Activated CD8-positive, alpha-beta memory T cell treated with anti-CD3 and anti-CD28 coated beads for 36 hours (primary cell): ENCODE data around the gene PPTC7. TPM values are rescaled to one million over a fixed set of nuclear protein-coding genes. Genes with fewer than 3 reads are reported as not detected.
"Not testable (repeated sequence)": the region's sequence is repeated elsewhere in the genome, so short reads cannot be mapped to it uniquely, and the experiment has no call there.

Experiments used
- CTCF ChIA-PET: fragments of 350-600 bp; sonication (Branson Sonifier 250); formaldehyde crosslinking; loops from one replicate; lab custom pipeline; 2021; ENCODE audit warnings: antibody characterized with exemption; lab: Charles Lee
- POLR2A ChIA-PET: fragments of 350-600 bp; sonication (Branson Sonifier 250); formaldehyde crosslinking; loops from one replicate; lab custom pipeline; 2021; ENCODE audit warnings: antibody characterized with exemption; lab: Charles Lee
- total RNA-seq, 2 experiments: library from RNA; stranded (reverse); gene quantifications; one replicate each; pipeline ENCODE4 v1.2.3, GENCODE V29; 2021

The PPTC7 gene
- 10 to 100 TPM; 49.8 to 49.9 TPM for total RNA-seq

DNA sequence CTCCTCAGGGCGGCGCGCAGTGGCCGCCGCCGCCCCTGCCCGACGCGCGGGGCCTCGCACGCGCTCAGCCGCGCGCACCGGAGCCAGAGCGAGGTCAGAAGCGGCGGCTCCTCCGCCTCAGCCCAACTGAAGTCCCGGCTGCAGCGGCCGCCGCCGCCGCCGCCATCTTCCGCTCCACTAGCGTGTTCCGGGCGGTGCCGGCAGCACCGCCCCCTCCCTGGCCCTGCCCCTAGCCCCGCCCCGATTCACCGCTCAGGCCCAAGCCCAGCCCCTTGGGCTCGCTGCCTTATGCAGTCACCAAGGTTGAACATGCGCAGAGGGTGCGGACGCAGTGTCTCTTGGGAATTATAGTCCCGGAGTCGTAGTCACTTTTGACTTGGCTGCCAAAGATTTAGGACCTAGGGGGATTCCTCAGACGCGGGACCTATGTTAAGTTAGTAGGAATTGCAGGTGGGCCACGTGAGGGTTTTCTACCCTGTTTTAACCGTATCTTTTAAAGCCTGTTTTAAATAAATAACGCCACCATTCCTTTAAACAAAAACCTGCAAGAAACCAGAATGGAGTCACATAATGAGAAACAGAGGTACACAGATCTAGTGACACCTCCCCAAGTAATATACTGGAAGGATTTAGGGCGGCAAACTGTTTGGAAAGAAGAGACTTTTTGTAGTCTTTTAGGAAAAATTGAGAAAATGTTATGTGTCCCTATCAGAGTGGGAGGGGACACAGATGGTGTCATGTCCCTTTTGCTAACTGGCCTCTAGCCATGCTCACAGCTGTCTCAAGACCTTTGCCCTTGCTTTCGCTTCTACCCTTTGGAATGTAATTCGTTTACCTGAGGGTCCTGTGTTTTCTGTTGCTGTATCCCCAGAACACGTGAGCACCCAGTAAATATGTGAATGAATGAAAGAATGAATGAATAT is at the start of gene PPTC7:
TSS of gene PPTC7 (minus strand) at position 182 of the 923 bp plus-strand sequence. CDS start 287 bp downstream, outside the sequence.
- ChIA-PET POLR2A (no interaction called here), CTCF (no interaction called here)

GRCh38 chr12:110627500-110628195 is 44.5 kb upstream of the PPTC7 start:
- CTCF ChIA-PET, result interaction anchor here (0.9 kb wide), 1 partner anchor 26 kb away, joined by 3 read pairs; no protein-coding TSS in a partner anchor
- POLR2A ChIA-PET, result no interaction called here

DNA sequence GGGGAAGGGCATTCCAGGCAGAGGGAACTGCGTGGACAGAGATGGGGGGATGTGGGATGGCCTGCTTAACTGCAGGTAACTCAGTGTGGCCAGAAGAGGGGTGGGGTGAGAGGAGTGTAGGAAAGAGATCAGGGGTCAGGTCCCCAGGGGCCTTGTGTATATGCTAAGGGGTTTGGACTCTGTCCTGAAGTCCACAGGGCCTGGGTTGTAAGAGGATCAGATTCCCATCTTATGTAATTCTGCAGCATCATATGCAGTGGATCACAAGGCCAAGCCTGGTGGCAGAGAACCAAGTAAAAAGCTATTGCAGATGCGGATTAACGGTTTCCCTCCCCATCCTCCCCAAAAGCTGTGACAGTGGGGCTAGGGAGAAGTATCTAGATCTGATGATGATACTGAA is 39.5 kb upstream of the PPTC7 start:
- CTCF ChIA-PET, result interaction anchor here (1.0 kb wide), 1 partner anchor 272 kb away, joined by 3 read pairs; no protein-coding TSS in a partner anchor
- POLR2A ChIA-PET, result no interaction called here

GRCh38 chr12:110619534-110619953 is 36.4 kb upstream of the PPTC7 start:
- ChIA-PET POLR2A (interaction anchor here (1.0 to 1.5 kb wide), 2 partner anchors 120 to 157 kb away, joined by 3 read pairs; no protein-coding TSS in a partner anchor), CTCF (interaction anchor here (0.9 to 1.3 kb wide), 5 partner anchors 8 to 149 kb away, joined by 3 read pairs; no protein-coding TSS in a partner anchor)

GRCh38 chr12:110616471-110617115 is 33.5 kb upstream of the PPTC7 start:
- CTCF ChIA-PET, result interaction anchor here (1.5 to 3.0 kb wide), 2 partner anchors 148 to 161 kb away, joined by 3 to 10 read pairs; partner anchors contain the start of gene FAM216A
- POLR2A ChIA-PET, result interaction anchor here (0.6 to 0.7 kb wide), 2 partner anchors 79 to 116 kb away, joined by 3 to 5 read pairs; no protein-coding TSS in a partner anchor

DNA sequence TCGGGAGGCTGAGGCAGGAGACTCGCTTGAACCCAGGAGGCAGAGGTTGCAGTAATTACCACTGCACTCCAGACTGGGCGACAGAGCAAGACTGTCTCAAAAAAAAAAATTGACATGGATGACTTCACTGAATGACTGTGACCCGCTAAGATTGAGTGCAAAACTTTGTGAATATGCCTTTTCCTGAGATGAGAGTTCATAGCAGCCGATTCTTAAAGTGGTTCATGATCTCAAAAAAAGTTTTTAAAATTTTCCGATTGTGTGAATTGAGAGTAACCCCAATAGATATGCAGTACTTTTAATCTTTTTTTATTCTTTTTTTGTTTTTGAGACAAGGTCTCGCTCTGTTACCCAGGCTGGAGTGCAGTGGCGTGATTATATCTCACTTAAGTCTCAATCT is 32.1 kb upstream of the PPTC7 start:
- ChIA-PET POLR2A (interaction anchor here (0.6 kb wide), 1 partner anchor 981 kb away, joined by 3 read pairs; no protein-coding TSS in a partner anchor), CTCF (interaction anchor here (0.9 to 5.4 kb wide), 5 partner anchors 13 to 146 kb away, joined by 3 to 21 read pairs (median 4); partner anchors contain the start of gene FAM216A)

DNA sequence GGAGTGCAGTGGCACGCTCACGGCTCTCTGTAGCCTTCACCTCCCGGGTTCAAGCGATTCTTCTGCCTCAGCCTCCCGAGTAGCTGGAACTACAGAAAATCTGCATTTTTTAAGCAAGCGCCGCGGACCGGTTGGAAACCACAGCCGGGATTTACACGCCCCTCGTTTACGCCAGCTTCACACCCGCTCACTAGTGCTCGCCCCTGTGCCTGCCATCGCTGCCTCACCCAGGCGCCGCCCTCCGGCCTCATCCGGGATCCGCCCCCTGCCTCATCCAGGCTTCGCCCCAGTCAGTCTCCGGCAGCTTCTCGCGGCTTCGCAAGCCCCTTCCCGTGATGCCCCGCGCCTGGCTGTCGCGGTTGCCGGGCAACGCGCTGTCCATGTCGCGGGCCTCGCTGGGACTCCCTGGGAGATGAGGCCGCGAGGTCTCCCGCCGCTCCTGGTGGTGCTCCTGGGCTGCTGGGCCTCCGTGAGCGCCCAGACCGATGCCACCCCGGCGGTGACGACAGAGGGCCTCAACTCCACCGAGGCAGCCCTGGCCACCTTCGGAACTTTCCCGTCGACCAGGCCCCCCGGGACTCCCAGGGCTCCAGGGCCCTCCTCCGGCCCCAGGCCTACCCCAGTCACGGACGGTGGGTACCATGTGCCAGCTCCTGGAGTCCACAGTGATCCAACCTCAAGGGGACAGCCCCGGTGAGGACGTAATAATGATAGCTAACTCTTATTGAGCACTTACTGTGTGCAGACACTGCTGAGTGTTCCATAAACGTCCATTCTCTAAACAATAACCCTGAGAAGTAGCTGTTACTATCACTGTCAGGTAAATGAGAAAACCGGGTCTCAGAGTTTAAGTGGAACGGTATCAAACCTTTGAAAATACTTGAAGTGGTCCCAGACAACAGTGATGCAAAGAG is 30.9 kb upstream of the PPTC7 start, which contains the start of gene TCTN1:
TSS of gene TCTN1 (plus strand) at position 359 of the 914 bp plus-strand sequence. CDS start at position 413, 54 bp downstream.
- POLR2A ChIA-PET, result interaction anchor here (0.5 to 2.4 kb wide), 7 partner anchors 12 to 157 kb away, joined by 3 to 11 read pairs (median 4); partner anchors contain the start of genes FAM216A, GPN3 and RAD9B
- CTCF ChIA-PET, result interaction anchor here (0.6 to 5.4 kb wide), 8 partner anchors 9 to 215 kb away, joined by 3 to 21 read pairs (median 3); partner anchors contain the start of genes RAD9B and VPS29

- ChIA-PET CTCF (interaction anchor here (0.6 to 5.4 kb wide), 7 partner anchors 8 to 216 kb away, joined by 3 to 21 read pairs (median 3); partner anchors contain the start of genes RAD9B and VPS29), POLR2A (interaction anchor here (0.5 to 2.4 kb wide), 7 partner anchors 11 to 156 kb away, joined by 3 to 11 read pairs (median 4); partner anchors contain the start of genes FAM216A, GPN3 and RAD9B)
Measured at GRCh38 chr12:110613071-110613770, 30.1 kb upstream of the PPTC7 start.

DNA sequence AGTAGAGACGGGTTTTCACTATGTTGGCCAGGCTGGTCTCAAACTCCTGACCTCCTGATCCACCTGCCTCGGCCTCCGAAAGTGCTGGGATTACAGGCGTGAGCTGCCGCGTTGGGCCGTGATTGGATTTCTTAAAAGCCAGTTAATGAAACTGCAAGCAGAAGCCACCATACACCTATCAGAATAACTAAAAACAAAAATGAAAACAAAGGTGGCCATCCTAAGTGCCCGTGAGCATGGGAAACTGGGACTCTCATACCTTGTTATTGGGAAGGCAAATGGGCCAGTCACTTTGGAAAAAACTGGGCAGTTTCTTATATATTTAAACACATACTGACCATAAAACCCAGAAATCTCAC is 23.1 kb upstream of the PPTC7 start:
- ChIA-PET POLR2A (interaction anchor here (0.5 to 0.7 kb wide), 3 partner anchors 26 to 1798 kb away, joined by 3 to 6 read pairs (median 5); no protein-coding TSS in a partner anchor), CTCF (interaction anchor here (0.7 to 0.8 kb wide), 2 partner anchors 93 to 101 kb away, joined by 3 to 4 read pairs; no protein-coding TSS in a partner anchor)

GRCh38 chr12:110602085-110602814 is 19.1 kb upstream of the PPTC7 start:
- ChIA-PET CTCF (interaction anchor here (0.5 to 4.8 kb wide), 24 partner anchors 11 to 502 kb away, joined by 3 to 36 read pairs (median 5); partner anchors contain the start of genes ARPC3, FAM216A, GPN3 and RAD9B), POLR2A (interaction anchor here (0.9 to 1.3 kb wide), 3 partner anchors 12 to 152 kb away, joined by 3 to 6 read pairs (median 4); partner anchors contain the start of genes ARPC3 and TCTN1)

GRCh38 chr12:110600254-110600653 is 17.1 kb upstream of the PPTC7 start:
- ChIA-PET POLR2A (interaction anchor here (0.7 kb wide), 1 partner anchor 77 kb away, joined by 3 read pairs; no protein-coding TSS in a partner anchor), CTCF (interaction anchor here (0.5 to 4.8 kb wide), 20 partner anchors 14 to 222 kb away, joined by 3 to 36 read pairs (median 4); partner anchors contain the start of genes ARPC3, FAM216A and GPN3)

GRCh38 chr12:110599334-110599733 is 16.2 kb upstream of the PPTC7 start:
- ChIA-PET POLR2A (interaction anchor here (0.7 kb wide), 1 partner anchor 76 kb away, joined by 3 read pairs; no protein-coding TSS in a partner anchor), CTCF (interaction anchor here (0.9 to 4.8 kb wide), 6 partner anchors 13 to 92 kb away, joined by 3 to 29 read pairs (median 4); no protein-coding TSS in a partner anchor)

- ChIA-PET POLR2A (no interaction called here), CTCF (no interaction called here)
Measured at GRCh38 chr12:110597885-110598284, 14.8 kb upstream of the PPTC7 start.

DNA sequence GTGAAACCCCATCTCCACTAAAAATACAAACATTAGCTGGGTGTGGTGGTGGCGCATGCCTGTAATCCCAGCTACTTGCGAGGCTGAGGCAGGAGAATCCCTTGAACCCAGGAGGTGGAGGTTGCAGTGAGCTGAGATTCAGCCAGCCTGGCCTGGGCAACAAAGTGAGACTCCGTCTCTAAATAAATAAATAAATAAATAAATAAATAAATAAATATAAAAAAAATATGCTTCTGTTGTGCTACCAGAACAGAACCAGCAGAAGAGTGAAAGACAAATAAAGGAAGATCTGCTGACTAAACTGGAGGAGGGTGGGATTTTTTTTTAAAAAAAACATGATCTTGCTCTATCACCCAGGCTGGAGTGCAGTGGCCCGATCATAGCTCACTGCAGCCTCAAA is 9.8 kb upstream of the PPTC7 start:
- POLR2A ChIA-PET, CTCF ChIA-PET: not testable (repeated sequence)

- POLR2A ChIA-PET, result no interaction called here
- CTCF ChIA-PET, result no interaction called here
Measured at GRCh38 chr12:110592078-110592477, 9.0 kb upstream of the PPTC7 start.
